ENCODE data around the gene YIPF2. TPM values are rescaled to one million over a fixed set of nuclear protein-coding genes. Genes with fewer than 3 reads are reported as not detected.

YIPF2 gene
- total RNA-seq, result 10 to 100 TPM; 23.8 to 26.0 TPM

DNA sequence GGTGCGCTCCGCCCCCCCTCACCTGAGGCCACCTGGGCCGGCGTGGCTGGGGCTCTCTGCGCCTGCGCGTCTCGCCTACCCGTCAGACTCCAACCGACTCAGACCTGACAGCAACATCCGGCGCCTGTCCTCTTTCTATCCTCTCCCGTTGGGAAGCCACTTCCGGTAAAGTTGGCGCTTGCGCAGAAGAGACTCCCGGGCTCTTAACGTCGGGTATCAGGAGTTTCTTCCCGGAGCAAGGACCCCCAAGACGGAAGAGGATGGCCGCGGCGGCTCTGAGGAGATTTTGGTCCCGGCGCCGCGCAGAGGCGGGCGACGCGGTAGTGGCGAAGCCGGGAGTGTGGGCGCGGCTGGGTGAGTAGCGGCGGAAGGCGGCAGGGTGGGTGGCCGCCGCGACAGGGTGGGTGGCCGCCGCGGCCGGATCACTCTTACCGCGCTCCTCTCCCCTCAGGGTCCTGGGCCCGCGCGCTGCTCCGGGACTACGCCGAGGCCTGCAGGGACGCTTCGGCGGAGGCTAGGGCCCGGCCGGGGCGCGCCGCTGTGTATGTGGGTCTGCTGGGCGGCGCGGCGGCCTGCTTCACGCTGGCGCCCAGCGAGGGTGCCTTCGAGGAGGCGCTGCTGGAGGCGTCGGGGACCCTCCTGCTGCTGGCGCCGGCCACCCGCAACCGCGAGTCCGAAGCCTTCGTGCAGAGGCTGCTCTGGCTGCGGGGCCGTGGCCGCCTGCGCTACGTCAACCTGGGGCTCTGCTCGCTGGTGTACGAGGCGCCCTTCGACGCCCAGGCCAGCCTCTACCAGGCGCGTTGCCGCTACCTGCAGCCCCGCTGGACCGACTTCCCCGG, at the start of gene YIPF2, which contains the start of gene TIMM29:
YIPF2 (minus strand) TSS at position 77 of the 839 bp plus-strand sequence. CDS start 229 bp downstream, outside the sequence.
TIMM29 (plus strand) TSS at position 249 of the 839 bp plus-strand sequence; CDS start at position 261, 12 bp downstream.
- peak within 1 kb of the TSS; percentile 94 for H3K4me3 Mint-ChIP-seq
- peaks cover 19% of the 10 kb centered on the region for H3K36me3 Mint-ChIP-seq (ENCODE audit: low read depth)
- H3K4me1 Mint-ChIP-seq, result peaks cover 32% of the 10 kb centered on the region
- no peaks in the 10 kb centered on the region for H3K27me3 Mint-ChIP-seq
- ChIA-PET CTCF (interaction anchor here (1.5 to 3.7 kb wide), 2 partner anchors 13 to 65 kb away, joined by 3 to 19 read pairs; no protein-coding TSS in a partner anchor), POLR2A (no interaction called here)
- DNase-seq, result peak; percentile 93
- H3K27ac Mint-ChIP-seq, result peak within 1 kb of the TSS; percentile 85
- no peaks in the 10 kb centered on the region for H3K9me3 Mint-ChIP-seq

DNA sequence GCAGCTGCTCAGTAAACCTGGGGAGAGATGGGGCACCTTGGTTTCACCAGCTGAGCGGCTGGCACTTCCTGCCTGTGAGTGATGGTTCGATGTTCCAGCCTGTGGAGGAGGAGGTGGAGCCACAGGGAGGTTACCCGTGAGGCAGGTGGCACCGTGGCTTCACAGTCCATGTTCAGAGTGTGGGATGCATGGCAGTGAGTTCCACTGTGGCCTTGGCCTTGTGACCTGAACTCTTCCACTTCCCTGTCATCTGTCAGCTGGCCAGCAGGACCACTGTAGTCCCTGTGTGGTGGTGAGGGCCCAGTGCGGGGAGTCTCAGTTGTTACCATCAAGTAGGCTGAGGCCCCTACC, 49.3 kb upstream of the YIPF2 start:
- Mint-ChIP-seq H3K4me3 (no peak overlapping the region), H3K27ac (no peak overlapping the region), H3K9me3 (no peaks in the 10 kb centered on the region), H3K4me1 (peaks cover 22% of the 10 kb centered on the region), H3K27me3 (no peaks in the 10 kb centered on the region), H3K36me3 (ENCODE audit: low read depth) (peaks cover 6% of the 10 kb centered on the region)
- CTCF ChIA-PET, result interaction anchor here (2.6 kb wide), 1 partner anchor 36 kb away, joined by 7 read pairs; no protein-coding TSS in a partner anchor
- DNase-seq, result no peak
- POLR2A ChIA-PET, result no interaction called here

GRCh38 chr19:10976131-10976892, 47.9 kb upstream of the YIPF2 start:
- no peak overlapping the region for H3K4me3 Mint-ChIP-seq
- POLR2A ChIA-PET, result no interaction called here
- H3K27me3 Mint-ChIP-seq, result no peaks in the 10 kb centered on the region
- no peaks in the 10 kb centered on the region for H3K9me3 Mint-ChIP-seq
- CTCF ChIA-PET, result interaction anchor here (1.0 kb wide), 1 partner anchor 10 kb away, joined by 3 read pairs; no protein-coding TSS in a partner anchor
- H3K36me3 Mint-ChIP-seq (ENCODE audit: low read depth), result peaks cover 6% of the 10 kb centered on the region
- peaks cover 22% of the 10 kb centered on the region for H3K4me1 Mint-ChIP-seq
- H3K27ac Mint-ChIP-seq, result no peak overlapping the region
- no peak for DNase-seq

- Mint-ChIP-seq H3K27me3 (no peaks in the 10 kb centered on the region), H3K4me1 (peaks cover 22% of the 10 kb centered on the region), H3K27ac (no peak overlapping the region), H3K9me3 (no peaks in the 10 kb centered on the region), H3K4me3 (no peak overlapping the region), H3K36me3 (ENCODE audit: low read depth) (peaks cover 6% of the 10 kb centered on the region)
- ChIA-PET POLR2A (no interaction called here), CTCF (no interaction called here)
- no peak for DNase-seq
Observed at GRCh38 chr19:10975374-10976130, 47.1 kb upstream of the YIPF2 start.

DNA sequence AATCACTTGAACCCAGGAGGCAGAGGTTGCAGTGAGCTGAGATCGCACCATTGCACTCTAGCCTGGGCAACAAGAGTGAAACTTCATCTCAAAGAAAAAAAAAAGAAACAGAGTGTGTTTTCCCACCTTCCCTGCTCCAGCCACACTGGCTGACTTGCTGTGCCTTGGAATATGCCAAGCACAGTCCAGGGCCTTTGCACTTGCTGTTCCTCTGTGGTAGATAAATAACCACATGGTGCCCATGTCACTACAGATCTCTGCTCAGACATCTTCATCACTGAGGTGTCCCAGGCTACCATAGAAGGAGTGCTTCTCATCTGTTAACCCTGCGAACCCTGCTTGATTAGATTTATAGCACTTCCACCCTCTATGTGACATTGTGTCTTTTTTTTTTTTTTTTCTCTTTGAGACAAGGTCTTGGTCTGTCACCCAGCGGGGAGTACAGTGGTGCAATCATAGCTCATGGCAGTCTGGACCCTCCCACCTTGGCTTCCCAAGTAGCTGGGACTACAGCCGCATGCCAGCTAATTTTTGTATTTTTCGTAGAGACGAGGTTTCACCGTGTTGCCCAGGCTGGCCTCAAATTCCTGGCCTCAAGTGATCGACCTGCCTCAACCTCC, 42.8 kb upstream of the YIPF2 start:
- POLR2A ChIA-PET, result no interaction called here
- no peaks in the 10 kb centered on the region for H3K27me3 Mint-ChIP-seq
- CTCF ChIA-PET, result no interaction called here

DNA sequence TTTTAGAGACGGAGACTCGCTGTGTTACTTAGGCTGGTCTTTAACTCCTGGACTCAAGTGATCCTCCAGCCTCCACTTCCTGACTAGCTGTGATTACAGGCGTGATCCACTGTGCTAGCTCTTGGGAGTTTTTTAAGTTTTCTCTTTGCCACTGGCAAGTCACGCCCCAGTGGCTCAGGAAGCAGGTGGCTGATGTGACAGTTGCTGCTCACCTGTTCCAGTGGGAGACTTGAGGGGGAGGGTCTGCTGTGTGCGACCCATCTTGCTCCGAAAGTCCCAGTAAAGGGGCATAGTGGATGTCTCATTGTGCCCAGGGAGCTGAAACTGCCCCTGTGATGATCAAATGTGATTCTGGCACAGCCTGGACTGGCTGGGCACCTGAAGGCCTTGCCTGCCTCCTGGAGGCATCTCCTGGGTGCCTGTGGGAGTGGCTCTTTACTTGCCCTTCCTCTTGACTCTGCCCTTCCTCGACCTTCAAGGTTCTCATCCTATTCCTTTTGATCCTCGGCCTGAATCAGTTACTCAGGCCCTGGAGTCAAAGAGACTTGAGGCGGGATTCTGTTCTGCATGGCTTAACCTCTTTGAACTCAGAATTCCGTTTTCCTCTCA, 40.2 kb upstream of the YIPF2 start:
- Mint-ChIP-seq H3K4me3 (no peak overlapping the region), H3K36me3 (ENCODE audit: low read depth) (peaks cover 7% of the 10 kb centered on the region), H3K27me3 (no peaks in the 10 kb centered on the region), H3K9me3 (no peaks in the 10 kb centered on the region), H3K4me1 (peaks cover 24% of the 10 kb centered on the region), H3K27ac (no peak overlapping the region)
- POLR2A ChIA-PET, result no interaction called here
- no peak for DNase-seq
- CTCF ChIA-PET, result interaction anchor here (0.9 kb wide), 1 partner anchor 32 kb away, joined by 3 read pairs; no protein-coding TSS in a partner anchor

More for the DNA sequence above, 42.8 kb upstream of the YIPF2 start:
- Mint-ChIP-seq H3K9me3 (no peaks in the 10 kb centered on the region), H3K36me3 (ENCODE audit: low read depth) (peaks cover 6% of the 10 kb centered on the region), H3K4me1 (peaks cover 15% of the 10 kb centered on the region), H3K27ac (no peak overlapping the region), H3K4me3 (no peak overlapping the region)
- no peak for DNase-seq

- Mint-ChIP-seq H3K4me1 (peaks cover 42% of the 10 kb centered on the region), H3K9me3 (no peaks in the 10 kb centered on the region), H3K4me3 (no peak overlapping the region), H3K36me3 (ENCODE audit: low read depth) (peaks cover 5% of the 10 kb centered on the region), H3K27me3 (no peaks in the 10 kb centered on the region), H3K27ac (no peak overlapping the region)
- ChIA-PET CTCF (interaction anchor here (0.8 to 1.4 kb wide), 3 partner anchors 10 to 44 kb away, joined by 3 read pairs; no protein-coding TSS in a partner anchor), POLR2A (no interaction called here)
- no peak for DNase-seq
Observed at GRCh38 chr19:10966809-10967208, 38.4 kb upstream of the YIPF2 start.

GRCh38 chr19:10965398-10965797, 37.0 kb upstream of the YIPF2 start:
- no peak for DNase-seq
- Mint-ChIP-seq H3K27ac (no peak overlapping the region), H3K9me3 (no peaks in the 10 kb centered on the region), H3K36me3 (ENCODE audit: low read depth) (peaks cover 8% of the 10 kb centered on the region), H3K27me3 (no peaks in the 10 kb centered on the region), H3K4me3 (no peak overlapping the region), H3K4me1 (peaks cover 44% of the 10 kb centered on the region)
- ChIA-PET POLR2A (no interaction called here), CTCF (interaction anchor here (0.6 kb wide), 1 partner anchor 965 kb away, joined by 4 read pairs; no protein-coding TSS in a partner anchor)

DNA sequence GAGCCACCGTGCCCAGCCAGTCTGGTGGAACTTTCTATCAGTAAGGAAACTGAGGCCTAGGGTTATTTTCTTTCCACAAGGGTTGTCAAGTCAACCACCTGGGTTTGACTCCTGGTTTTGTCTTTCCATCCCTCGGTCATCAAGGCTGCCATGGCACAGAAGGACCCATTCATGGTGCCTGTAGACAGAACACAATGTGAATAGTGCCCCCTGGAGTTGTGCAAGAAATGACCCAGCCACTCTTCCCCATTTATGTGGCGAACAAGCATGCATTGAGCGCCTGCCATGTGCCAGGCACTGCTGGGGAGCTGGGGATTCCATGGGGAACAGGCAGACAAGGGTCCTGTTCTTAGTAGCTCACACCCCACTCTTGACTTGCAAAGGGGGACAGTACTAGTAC, 36.5 kb upstream of the YIPF2 start:
- Mint-ChIP-seq H3K27me3 (no peaks in the 10 kb centered on the region), H3K9me3 (no peaks in the 10 kb centered on the region), H3K27ac (no peak overlapping the region), H3K36me3 (ENCODE audit: low read depth) (peaks cover 11% of the 10 kb centered on the region), H3K4me1 (peaks cover 46% of the 10 kb centered on the region), H3K4me3 (no peak overlapping the region)
- no peak for DNase-seq
- ChIA-PET CTCF (no interaction called here), POLR2A (interaction anchor here (1.2 kb wide), 1 partner anchor 409 kb away, joined by 3 read pairs; the partner anchor contains the start of gene SWSAP1)

GRCh38 chr19:10963865-10964264, 35.4 kb upstream of the YIPF2 start:
- Mint-ChIP-seq H3K36me3 (ENCODE audit: low read depth) (peaks cover 11% of the 10 kb centered on the region), H3K4me3 (no peak overlapping the region), H3K27me3 (no peaks in the 10 kb centered on the region), H3K9me3 (no peaks in the 10 kb centered on the region), H3K4me1 (peaks cover 48% of the 10 kb centered on the region), H3K27ac (peak overlapping the region; percentile 54)
- CTCF ChIA-PET, result interaction anchor here (0.6 to 0.9 kb wide), 2 partner anchors 14 to 72 kb away, joined by 3 read pairs; no protein-coding TSS in a partner anchor
- no peak for DNase-seq
- POLR2A ChIA-PET, result interaction anchor here (1.0 to 1.2 kb wide), 3 partner anchors 9 to 410 kb away, joined by 3 read pairs; partner anchors contain the start of gene SWSAP1

- Mint-ChIP-seq H3K9me3 (no peaks in the 10 kb centered on the region), H3K4me3 (peak overlapping the region; percentile 87), H3K36me3 (ENCODE audit: low read depth) (peaks cover 11% of the 10 kb centered on the region), H3K27me3 (no peaks in the 10 kb centered on the region), H3K27ac (peak overlapping the region; percentile 63), H3K4me1 (peaks cover 43% of the 10 kb centered on the region)
- ChIA-PET POLR2A (interaction anchor here (0.7 to 1.0 kb wide), 3 partner anchors 10 to 46 kb away, joined by 3 read pairs; no protein-coding TSS in a partner anchor), CTCF (interaction anchor here (0.9 kb wide), 1 partner anchor 73 kb away, joined by 3 read pairs; no protein-coding TSS in a partner anchor)
- no peak for DNase-seq
Observed at GRCh38 chr19:10962863-10963262, 34.4 kb upstream of the YIPF2 start.

Measured in activated CD4-positive, alpha-beta memory T cell treated with anti-CD3 and anti-CD28 coated beads, Interleukin-2, amount 10 ng/mL, durations not matched to agents 7 days and 5 days (primary cell).